Keratinocyte (primary cell): ENCODE data around the gene MRPS7. TPM values are rescaled to one million over a fixed set of nuclear protein-coding genes. Genes with fewer than 3 reads are reported as not detected.
"Not testable (repeated sequence)": the region's sequence is repeated elsewhere in the genome, so short reads cannot be mapped to it uniquely, and the experiment has no call there.

Experiments
- DNase-seq: peaks from one replicate; pipeline ENCODE4 v3.0.0-alpha.2; 2011; ENCODE audit warnings: low read depth, missing footprints, low spot score
- FAIRE-seq: peaks from 2 replicates; lab custom pipeline; 2011; peaks lifted over from hg19 to GRCh38; lab: Jason Lieb, UNC
- H2AFZ ChIP-seq: 2 replicates; pipeline ENCODE4 v1.6.0; 2012; ENCODE audit warnings: low read length, control low read depth, inconsistent platforms; ENCODE audit not compliant: control insufficient read depth
- H3K27ac ChIP-seq: 2 replicates; pipeline ENCODE4 v1.5.1; 2011; ENCODE audit warnings: low read length; ENCODE audit not compliant: control insufficient read depth, insufficient read depth
- H3K27me3 ChIP-seq: 3 replicates; pipeline ENCODE4 v1.6.0; 2011; ENCODE audit warnings: low read length; ENCODE audit not compliant: control insufficient read depth, insufficient read depth; ENCODE audit errors: extremely low read depth
- H3K36me3 ChIP-seq, 2 experiments: 2 replicates in 1 of 2; 3 replicates in 1 of 2; pipeline ENCODE4 v1.5.1; 2011; ENCODE audit warnings: low read length in 2 of 2, mild to moderate bottlenecking in 1 of 2; ENCODE audit not compliant: control insufficient read depth in 2 of 2, insufficient read depth in 2 of 2; ENCODE audit errors: extremely low read depth in 1 of 2
- H3K4me1 ChIP-seq: 3 replicates; pipeline ENCODE4 v1.5.1; 2011; ENCODE audit warnings: low read length; ENCODE audit not compliant: control insufficient read depth, insufficient read depth; ENCODE audit errors: extremely low read depth
- H3K4me2 ChIP-seq: 3 replicates; pipeline ENCODE4 v1.6.0; 2011; ENCODE audit warnings: low read depth, low read length; ENCODE audit not compliant: control insufficient read depth, insufficient read depth; ENCODE audit errors: extremely low read depth
- H3K4me3 ChIP-seq, 3 experiments: fragments of 200-600 bp in 1 of 3; sonication (generic) in 1 of 3; 2 replicates in 2 of 3; 3 replicates in 1 of 3; pipeline ENCODE4 v1.5.1; 2011 to 2016; ENCODE audit warnings: low read length in 3 of 3, mild to moderate bottlenecking in 3 of 3, control low read depth in 2 of 3, inconsistent platforms in 1 of 3, low read depth in 1 of 3, mixed read lengths in 1 of 3, mixed run types in 1 of 3, moderate library complexity in 1 of 3; ENCODE audit not compliant: control insufficient read depth in 2 of 3, insufficient read depth in 2 of 3; ENCODE audit errors: extremely low read depth in 1 of 3
- H3K79me2 ChIP-seq: 2 replicates; pipeline ENCODE4 v1.6.0; 2012; ENCODE audit warnings: low read length; ENCODE audit not compliant: control insufficient read depth, insufficient read depth
- H3K9ac ChIP-seq: 3 replicates; pipeline ENCODE4 v1.6.0; 2011; ENCODE audit warnings: low read length; ENCODE audit not compliant: control insufficient read depth, insufficient read depth; ENCODE audit errors: extremely low read depth
- H3K9me1 ChIP-seq: 3 replicates; pipeline ENCODE4 v1.6.0; 2011; ENCODE audit warnings: low read length; ENCODE audit not compliant: control insufficient read depth, insufficient read depth; ENCODE audit errors: extremely low read depth
- H3K9me3 ChIP-seq: 2 replicates; pipeline ENCODE4 v1.5.1; 2012; ENCODE audit warnings: low read depth, low read length; ENCODE audit not compliant: control insufficient read depth
- H4K20me1 ChIP-seq: 3 replicates; pipeline ENCODE4 v1.6.0; 2011; ENCODE audit warnings: low read length; ENCODE audit not compliant: control insufficient read depth, insufficient read depth; ENCODE audit errors: extremely low read depth
- CTCF ChIP-seq, 3 experiments: IDR thresholded peaks in 1 of 3; conservative IDR thresholded peaks in 1 of 3; optimal IDR thresholded peaks in 1 of 3; 2 replicates in 2 of 3; 3 replicates in 1 of 3; pipeline versions ENCODE3 to v1.5.1; 2011; ENCODE audit warnings: low read length in 3 of 3, mild to moderate bottlenecking in 3 of 3, moderate library complexity in 2 of 3, control low read depth in 1 of 3, inconsistent platforms in 1 of 3; ENCODE audit not compliant: insufficient read depth in 2 of 3; ENCODE audit errors: extremely low read depth in 1 of 3
- EZH2 ChIP-seq: IDR thresholded peaks from one replicate; pipeline ENCODE4 v1.6.1; 2012; ENCODE audit warnings: inconsistent platforms, mild to moderate bottlenecking, low read length, moderate library complexity
- dilution Hi-C: fragments of 300-500 bp; cut with MboI; formaldehyde crosslinking; loops from one replicate; pipeline ENCODE4 v1.7.0; 2020; ENCODE audit warnings: low sequenced_read_pairs; ENCODE audit not compliant: extremely low pct_ligation_motif_present
- polyA plus RNA-seq, 5 experiments: library from polyadenylated mRNA; depleted of rRNA in 3 of 5; stranded (reverse) in 3 of 5; stranded (forward) in 1 of 5; unstranded in 1 of 5; fragments of >200 nt; gene quantifications; 1 replicate in 1 of 5; 2 replicates in 3 of 5; 3 replicates in 1 of 5; pipeline versions ENCODE4 v1.2.1 to v1.2.3, GENCODE V29; 2011 to 2012; ENCODE audit warnings: missing spikeins in 2 of 5, low read depth in 1 of 5, low replicate concordance in 1 of 5

MRPS7 gene
- polyA plus RNA-seq, 1 donor (not counting 4 experiments of a cell fraction or from before 2014, with no cell fraction given), result 79.0 TPM

GRCh38 chr17:75277664-75278071 is 16.0 kb downstream of the MRPS7 start:
- dilution Hi-C loops, result no loop called here
- H3K4me1 ChIP-seq, result peaks cover 5% of the 10 kb centered on the region
- no peaks in the 10 kb centered on the region for H4K20me1 ChIP-seq
- H2AFZ ChIP-seq, result no peak overlapping the region
- no peaks in the 10 kb centered on the region for H3K79me2 ChIP-seq
- H3K27ac ChIP-seq, result no peak overlapping the region
- peaks cover 6 to 12% of the 10 kb centered on the region in 2 experiments for H3K36me3 ChIP-seq
- H3K9ac ChIP-seq, result no peak overlapping the region
- FAIRE-seq (no peak), DNase-seq (no peak)
- no peak overlapping the region for H3K4me3 ChIP-seq
- H3K27me3 ChIP-seq, result no peaks in the 10 kb centered on the region
- H3K9me1 ChIP-seq, result peaks cover 2% of the 10 kb centered on the region
- TF ChIP-seq CTCF (optimal IDR thresholded peaks at IDR 0.05 in 1 of 3, IDR thresholded peaks at IDR 0.05 in 1 of 3, conservative IDR thresholded peaks at IDR 0.05 in 1 of 3; ENCODE audit: extremely low read depth in 1 of 3, insufficient read depth in 2 of 3, low read length in 3 of 3) (no peak), EZH2 (no peak)
- no peaks in the 10 kb centered on the region for H3K9me3 ChIP-seq
- no peak overlapping the region for H3K4me2 ChIP-seq

- H4K20me1 ChIP-seq, H3K9ac ChIP-seq, H2AFZ ChIP-seq, H3K79me2 ChIP-seq, H3K4me1 ChIP-seq, H3K9me3 ChIP-seq, H3K27me3 ChIP-seq, H3K4me2 ChIP-seq, FAIRE-seq, dilution Hi-C loops, DNase-seq, H3K27ac ChIP-seq, H3K4me3 ChIP-seq, H3K36me3 ChIP-seq, H3K9me1 ChIP-seq: not testable (repeated sequence)
Observed at GRCh38 chr17:75280189-75280588, 18.5 kb downstream of the MRPS7 start.

- H2AFZ ChIP-seq, result no peak overlapping the region
- TF ChIP-seq CTCF (optimal IDR thresholded peaks at IDR 0.05 in 1 of 3, IDR thresholded peaks at IDR 0.05 in 1 of 3, conservative IDR thresholded peaks at IDR 0.05 in 1 of 3; ENCODE audit: extremely low read depth in 1 of 3, insufficient read depth in 2 of 3, low read length in 3 of 3) (no peak), EZH2 (no peak)
- FAIRE-seq (no peak), DNase-seq (no peak)
- dilution Hi-C loops, result no loop called here
- H3K4me1 ChIP-seq, result peaks cover 10% of the 10 kb centered on the region
- peaks cover 3 to 10% of the 10 kb centered on the region in 2 experiments for H3K36me3 ChIP-seq
- H3K27me3 ChIP-seq, result no peaks in the 10 kb centered on the region
- H3K4me2 ChIP-seq, result no peak overlapping the region
- no peak overlapping the region for H3K27ac ChIP-seq
- no peaks in the 10 kb centered on the region for H4K20me1 ChIP-seq
- H3K9me3 ChIP-seq, result no peaks in the 10 kb centered on the region
- H3K4me3 ChIP-seq, result no peak overlapping the region
- no peaks in the 10 kb centered on the region for H3K9me1 ChIP-seq
- H3K9ac ChIP-seq, result no peak overlapping the region
- peaks cover 7% of the 10 kb centered on the region for H3K79me2 ChIP-seq
Observed at GRCh38 chr17:75285123-75285522, 23.4 kb downstream of the MRPS7 start.
